Measurements from ENCODE around the gene CMTM2.
"Not testable (repeated sequence)": the region's sequence is repeated elsewhere in the genome, so short reads cannot be mapped to it uniquely, and the experiment has no call there.

Gene CMTM2

DNA sequence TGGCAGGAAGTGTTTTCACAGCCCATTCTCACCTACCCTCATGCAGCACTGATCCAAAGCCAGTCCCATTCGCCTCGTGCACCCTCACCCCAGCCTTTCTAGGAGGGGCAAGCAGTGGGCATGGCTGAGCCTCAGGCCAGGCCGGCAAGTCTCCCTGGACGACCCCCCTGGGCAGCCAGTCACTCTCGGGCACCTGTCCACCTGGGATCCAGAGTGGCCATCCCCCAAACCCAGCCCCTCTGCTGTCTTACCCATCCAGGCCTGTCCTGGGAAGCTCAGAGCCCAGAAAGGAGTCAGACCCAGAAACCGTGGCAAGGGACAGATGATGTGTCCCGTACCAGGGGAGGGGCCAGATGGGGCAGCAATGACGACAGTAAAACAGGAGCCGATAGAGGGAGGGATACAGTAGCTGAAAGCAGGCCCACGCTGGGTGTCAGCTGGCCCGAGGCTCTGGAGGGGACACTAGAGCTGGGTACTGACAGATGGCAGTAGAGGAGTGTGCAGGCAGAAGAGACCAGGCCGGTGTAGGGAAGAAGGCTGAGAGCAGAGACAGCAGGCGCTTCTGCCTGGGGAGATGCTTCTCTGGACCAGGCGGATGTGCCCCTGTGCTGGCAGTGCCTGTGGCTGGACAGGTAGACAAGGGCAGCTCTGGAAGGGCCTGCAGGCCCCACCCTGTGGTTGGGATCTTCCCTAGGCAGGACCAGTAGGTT lies 31.0 kb downstream of the CMTM2 start:
- DNase-seq: no peak

DNA sequence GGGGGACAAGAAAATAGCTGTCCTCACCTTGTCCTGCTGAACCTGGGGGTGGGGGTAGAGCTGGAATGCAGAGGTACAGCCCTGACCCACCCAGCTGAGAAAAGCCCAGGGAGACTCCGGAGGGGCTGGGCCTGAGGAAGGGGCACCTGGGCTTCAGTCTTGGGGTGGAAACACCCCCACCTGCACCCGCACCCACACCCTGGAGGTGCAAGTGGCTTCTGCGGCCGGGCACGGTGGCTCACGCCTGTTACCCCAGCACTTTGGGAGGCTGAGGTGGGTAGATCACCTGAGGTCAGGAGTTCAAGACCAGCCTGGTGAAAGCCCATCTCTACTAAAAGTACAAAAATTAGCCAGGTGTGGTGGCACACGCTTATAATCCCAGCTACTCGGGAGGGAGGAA lies 32.6 kb downstream of the CMTM2 start:
- DNase-seq: not testable (repeated sequence)

DNA sequence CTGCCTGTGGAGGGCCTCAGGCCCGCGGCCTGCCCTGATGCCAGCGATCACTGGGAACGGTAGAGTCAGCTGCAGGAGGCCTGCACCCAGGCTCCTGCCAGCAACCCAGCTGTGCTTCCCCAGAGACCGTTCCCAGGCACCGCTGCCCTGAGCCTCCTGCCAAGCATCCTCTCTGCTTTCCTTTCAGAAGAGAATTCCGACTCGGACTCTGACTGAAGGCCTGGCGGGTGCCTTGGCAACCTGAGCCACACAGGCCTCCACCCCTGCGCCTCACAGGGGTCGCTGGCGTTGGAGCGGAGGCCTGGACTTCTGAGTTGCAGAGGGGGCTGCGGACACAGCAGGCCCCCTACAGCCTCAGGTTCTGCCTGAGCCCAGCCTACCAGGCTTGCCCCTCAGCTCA lies 33.2 kb downstream of the CMTM2 start:
- DNase-seq: no peak

DNA sequence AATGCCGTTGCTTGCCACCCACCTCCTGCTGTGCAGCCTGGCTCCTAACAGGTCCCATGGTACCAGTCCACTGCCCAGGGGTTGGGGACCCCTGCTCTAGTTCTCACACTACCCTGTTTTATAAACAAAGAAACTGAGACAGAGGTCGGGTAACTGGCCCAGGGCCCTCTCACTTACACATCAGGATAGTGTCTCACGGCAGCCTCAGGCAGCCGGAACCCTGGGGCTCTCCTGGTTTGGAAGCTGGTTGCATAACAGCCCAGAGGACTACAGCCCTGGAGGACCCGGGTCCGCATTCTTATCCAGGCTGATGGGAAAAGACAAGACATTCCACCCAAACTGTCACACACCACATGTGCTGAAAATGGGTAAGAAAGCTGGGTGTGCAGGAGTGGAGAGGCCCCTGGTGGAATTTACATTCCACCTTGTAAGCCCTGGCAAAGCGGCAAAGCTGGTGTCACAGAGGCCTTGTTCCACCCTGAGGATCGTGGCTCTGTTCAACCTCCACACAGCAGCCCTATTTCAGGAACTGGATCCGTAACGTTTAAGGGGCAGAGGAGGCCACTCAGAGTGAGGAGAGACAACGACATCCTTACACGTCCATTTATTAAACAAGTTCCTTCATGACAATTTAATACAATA lies 35.0 kb downstream of the CMTM2 start:
- no peak for DNase-seq

DNA sequence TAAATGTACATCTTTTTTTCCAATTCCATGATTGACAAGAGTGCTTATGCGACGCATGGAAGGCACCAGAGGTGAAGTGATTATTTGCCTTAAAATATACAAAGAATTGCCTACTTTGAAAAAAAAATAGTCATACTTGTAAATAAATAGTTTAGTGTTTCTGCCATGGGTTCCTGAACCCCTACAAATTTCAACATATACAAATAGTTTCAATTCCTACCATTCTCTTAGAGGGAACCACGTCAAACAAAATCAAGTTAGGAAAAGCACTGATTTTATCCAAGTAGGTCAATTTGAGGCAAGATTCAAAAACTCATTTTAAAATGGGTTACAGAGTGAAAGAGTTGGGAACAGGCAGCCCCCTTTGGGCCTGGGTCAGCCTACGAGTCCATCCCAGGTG lies 36.9 kb downstream of the CMTM2 start:
- no peak for DNase-seq

DNA sequence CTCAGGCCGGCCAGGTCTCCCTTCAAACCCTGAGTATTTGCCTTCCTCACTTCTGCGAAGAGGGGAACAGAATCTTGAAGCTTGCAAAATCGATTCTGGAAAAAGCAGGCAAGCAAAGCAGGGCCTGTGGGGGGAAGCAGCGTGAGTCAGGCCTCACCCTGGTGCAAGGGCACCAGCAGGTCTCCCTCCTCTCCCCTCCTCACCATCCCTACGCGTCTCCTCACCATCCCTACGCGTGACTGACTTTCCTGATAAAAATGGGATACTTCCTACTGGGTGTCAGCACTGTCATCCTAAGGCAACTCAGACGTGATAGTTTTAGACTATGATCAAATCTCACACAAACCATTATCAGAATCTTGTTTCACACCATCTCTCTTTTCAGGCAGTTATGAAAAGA lies 37.3 kb downstream of the CMTM2 start:
- DNase-seq: no peak

DNA sequence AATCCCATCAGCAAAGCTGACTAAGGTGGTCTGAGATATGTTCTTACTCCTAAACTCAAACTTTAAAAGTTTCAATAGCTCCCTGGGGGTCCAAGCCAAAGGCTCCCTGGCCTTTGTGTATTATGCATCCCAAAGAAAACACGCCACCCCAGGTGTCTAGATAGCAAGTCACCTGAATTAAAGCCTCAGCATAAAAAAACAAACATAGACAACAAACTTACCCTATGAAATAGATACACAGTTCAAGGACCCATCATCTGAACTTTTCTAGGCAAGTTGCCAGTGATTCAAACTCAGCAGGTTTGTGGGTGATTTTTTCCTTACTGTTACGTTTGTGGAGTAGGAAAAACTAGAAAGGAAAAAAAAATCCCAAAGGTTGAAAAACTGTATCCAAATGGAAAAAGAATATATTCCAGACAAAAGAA lies 37.8 kb downstream of the CMTM2 start:
- DNase-seq: no peak

DNA sequence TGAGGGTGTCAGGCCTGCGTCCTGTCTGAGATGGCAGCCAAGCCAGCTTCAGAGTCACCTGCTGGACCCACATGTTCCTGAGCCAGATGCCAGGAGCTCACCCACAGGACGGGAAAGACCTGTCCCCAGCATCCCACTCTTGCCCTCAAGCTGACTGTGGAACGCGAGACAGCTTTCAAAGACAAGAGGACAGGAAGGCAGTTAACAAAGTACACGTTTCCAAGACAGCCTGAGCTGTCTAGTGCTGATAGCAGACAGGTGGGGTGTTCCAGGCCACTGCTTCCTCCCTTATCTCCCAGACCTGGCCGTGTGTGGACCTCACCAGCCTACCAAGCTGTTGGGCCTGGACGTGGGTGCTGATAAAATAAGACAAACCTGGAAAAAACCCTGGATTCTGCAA lies 38.5 kb downstream of the CMTM2 start:
- DNase-seq: no peak

DNA sequence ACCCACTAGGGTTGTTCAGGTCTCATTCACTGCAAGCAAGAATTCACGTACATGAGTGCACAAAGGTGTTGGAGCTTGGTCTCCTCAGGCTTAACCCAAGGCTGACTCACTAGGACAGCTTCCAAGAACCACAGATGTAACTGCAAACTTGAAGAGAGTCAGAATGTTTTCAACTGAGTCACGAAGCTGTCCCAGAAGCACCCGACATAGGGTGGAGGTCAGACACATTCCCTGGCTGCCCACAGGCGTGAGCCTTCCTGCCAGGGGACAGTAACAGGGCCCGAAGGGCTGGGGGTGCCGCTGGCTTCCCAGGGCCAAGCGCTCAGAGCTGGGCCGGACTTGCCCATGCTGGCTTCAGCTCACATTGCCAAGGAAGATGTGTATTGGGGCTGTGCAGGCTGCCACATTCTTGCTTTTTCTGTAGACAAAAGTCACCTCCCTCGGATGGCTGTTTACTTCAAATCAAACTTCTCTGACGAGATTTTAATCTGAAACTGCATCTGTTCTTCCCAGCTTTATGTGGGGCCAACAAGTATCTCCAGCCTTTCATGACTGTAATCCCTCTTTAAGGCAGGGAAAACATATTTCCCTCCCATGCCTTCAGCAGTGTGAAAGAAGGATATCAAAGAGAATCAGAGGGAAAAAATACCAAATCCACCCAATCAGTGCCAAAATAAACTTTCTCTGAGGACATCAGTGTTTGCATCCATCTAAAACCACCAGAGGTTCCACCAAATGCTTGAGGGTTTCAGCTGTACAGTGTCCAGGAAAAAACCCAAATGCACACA lies 39.5 kb downstream of the CMTM2 start:
- DNase-seq: no peak

DNA sequence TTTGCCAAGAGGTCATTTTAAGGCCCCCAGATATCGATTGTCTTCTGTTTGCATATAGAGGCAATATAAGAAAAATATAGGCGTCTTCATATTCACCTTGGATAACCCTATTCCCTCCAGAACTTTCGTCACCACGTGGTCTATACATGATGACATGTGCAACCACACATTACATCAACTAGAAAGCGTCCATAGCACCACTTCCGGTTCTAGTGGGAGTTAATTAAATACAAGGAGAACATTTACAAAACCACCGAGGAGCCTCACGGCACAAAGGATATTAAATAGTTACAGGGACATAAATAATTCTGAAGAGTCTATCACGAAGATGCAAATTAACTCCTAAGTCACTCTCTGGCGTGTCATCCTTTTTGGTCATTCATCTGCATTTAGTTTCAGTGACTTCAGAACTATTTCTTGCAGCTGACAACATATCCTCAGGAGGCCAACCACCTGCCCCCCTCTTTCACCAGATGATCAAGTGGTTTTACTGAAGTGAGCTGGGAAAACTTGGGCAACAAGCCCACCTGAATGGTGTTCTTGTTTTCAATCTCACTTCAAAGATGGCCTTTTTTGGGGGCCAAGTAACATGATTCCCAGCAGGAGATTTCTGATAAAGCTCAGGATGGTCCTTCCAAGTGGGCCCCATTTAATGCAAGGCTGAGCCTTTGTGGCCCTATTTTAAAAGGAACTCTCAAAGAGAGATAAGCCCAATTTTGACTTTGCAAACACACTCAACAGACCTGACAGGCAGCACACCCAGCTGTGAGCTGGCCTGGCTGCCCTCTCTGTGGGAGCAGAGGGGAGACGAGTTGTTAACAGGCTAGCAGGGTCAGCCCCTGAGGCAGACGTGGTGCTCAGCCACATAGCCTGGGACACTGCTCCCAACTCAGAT lies 40.5 kb downstream of the CMTM2 start:
- DNase-seq: no peak

DNA sequence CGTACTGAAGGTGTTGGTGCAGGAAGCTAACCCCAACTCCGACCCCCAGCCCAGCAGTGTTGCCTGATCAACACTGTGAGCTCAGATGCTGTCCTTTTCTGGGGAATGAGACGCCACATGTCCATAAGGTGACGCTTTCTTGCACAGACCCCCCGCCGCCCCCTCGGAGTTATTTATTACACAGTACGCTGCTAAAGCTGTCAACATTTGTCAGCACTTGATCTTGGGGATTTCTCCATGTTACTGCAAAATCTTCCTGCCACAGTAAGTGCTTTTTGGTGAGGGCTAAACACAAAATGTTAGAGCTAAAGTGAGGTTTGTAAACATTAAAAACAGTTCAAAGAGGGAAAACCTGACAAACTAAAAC lies 41.1 kb downstream of the CMTM2 start:
- DNase-seq: no peak

DNA sequence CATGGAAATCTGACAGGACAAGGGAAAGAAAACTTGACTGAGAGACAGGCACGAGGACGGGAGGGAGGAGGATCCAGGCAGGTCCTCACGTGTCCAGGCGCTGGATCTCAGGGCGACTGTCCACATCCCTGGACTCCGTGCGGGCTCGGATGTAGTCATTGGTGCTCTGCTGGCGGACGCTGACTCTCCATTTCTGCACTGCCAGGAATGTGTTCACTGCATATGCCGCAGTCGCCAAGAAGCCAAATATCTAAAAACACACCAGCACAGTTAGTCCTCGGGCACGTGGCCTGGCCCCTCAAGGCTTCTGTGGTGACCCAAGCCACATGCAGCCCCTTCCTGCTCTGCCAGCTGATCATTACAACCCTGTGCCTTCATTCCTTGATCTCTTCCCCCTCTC lies 42.7 kb downstream of the CMTM2 start:
- no peak for DNase-seq

DNA sequence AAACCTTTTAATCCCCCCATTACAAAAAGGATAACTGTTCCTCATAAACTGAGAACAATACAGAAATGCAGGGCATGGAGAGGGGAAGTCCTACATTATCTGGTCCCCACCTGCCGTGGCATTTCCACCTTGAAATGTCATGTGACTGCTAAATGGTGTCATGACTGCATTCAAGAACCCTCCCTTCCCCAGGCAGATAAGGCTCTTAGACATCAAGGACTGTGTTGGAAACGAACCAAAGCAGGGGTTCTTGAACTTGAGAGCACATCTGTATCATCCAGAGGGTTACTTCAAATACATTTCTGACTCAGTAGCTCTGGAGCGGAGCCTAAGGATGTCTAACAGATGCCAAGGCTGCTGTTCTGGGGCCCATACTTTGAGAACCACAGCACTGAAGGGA lies 43.6 kb downstream of the CMTM2 start:
- DNase-seq: no peak

DNA sequence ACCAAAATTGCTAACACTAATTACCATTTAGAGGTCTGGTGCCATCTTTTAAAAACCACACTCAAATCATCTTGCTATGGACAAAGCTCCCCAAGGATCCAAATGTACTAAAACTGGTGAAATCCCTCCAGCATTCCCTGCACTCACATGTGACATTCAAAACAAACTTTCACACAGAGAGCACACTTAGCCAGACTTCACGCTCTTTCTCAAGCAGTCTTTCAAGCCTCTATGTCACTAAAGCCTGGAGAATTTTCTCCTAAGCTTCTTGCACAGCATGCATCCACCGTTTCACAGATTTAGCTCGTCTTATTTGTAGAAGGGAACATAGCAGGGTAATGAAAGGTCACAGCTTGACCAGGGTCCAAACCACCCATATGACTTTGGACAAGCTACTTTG lies 44.5 kb downstream of the CMTM2 start:
- DNase-seq: no peak

DNA sequence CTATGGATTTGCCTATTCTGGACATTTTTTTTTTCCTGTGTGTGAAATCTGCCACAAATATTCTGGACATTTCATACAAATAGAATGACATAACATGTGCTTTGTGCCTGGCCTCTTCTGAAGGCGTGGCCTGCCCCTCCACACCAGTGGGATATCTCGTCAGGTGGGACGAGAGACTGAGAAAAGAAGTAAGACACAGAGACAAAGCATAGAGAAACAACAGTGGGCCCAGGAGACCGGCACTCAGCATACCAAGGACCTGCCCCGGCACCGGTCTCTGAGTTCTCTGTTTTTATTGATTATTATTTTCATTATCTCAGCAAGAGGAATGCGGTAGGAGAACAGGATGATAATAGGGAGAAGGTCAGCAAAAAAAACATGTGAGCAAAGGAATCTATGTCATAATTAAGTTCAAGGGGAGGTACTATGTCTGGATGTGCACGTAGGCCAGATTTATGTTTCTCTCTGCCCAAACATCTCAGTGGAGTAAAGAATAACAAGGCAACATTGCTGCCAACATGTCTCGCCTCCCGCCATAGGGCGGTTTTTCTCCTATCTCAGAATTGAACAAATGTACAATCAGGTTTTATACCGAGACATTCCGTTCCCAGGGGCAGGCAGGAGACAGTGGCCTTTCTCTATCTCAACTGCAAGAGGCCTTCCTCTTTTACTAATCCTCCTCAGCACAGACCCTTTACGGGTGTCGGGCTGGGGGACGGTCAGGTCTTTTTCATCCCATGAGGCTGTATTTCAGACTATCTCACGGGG lies 48.5 kb downstream of the CMTM2 start:
- not testable (repeated sequence) for DNase-seq

DNA sequence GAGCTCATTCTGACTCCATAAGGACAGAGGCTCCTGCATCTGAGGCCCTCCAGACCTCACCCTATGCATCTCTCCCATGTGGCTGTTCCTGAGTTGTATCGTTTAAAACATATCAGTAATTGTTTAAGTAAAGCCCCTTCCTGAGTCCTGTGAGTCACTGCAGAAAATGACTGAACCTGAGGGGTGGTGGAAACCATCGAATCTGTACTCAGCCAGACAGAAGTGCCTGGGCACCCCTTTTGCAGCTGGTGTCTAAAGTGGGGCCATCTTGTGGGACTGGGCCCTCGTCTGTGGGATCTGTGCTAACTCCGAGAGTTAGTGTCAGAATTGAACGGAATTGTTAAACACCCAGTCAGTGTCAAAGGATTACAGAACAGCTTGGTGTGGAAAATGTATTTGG lies 50.6 kb downstream of the CMTM2 start:
- DNase-seq: no peak

DNA sequence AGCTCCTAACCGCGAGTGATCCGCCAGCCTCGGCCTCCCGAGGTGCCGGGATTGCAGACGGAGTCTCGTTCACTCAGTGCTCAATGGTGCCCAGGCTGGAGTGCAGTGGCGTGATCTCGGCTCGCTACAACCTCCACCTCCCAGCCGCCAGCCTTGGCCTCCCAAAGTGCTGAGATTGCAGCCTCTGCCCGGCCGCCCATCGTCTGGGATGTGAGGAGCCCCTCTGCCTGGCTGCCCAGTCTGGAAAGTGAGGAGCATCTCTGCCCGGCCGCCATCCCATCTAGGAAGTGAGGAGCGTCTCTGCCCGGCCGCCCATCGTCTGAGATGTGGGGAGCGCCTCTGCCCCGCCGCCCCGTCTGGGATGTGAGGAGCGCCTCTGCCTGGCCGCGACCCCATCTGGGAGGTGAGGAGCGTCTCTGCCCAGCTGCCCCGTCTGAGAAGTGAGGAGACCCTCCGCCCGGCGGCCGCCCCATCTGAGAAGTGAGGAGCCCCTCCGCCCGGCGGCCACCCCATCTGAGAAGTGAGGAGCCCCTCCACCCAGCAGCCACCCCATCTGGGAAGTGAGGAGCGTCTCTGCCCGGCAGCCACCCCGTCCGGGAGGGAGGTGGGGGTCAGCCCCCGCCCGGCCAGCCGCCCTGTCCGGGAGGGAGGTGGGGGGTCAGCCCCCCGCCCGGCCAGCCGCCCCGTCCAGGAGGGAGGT lies 51.4 kb downstream of the CMTM2 start:
- not testable (repeated sequence) for DNase-seq

DNA sequence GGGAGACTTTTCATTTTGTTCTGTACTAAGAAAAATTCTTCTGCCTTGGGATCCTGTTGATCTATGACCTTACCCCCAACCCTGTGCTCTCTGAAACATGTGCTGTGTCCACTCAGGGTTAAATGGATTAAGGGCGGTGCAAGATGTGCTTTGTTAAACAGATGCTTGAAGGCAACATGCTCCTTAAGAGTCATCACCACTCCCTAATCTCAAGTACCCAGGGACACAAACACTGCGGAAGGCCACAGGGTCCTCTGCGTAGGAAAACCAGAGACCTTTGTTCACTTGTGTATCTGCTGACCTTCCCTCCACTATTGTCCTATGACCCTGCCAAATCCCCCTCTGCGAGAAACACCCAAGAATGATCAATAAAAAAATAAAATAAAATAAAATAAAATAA lies 52.3 kb downstream of the CMTM2 start:
- DNase-seq: not testable (repeated sequence)

DNA sequence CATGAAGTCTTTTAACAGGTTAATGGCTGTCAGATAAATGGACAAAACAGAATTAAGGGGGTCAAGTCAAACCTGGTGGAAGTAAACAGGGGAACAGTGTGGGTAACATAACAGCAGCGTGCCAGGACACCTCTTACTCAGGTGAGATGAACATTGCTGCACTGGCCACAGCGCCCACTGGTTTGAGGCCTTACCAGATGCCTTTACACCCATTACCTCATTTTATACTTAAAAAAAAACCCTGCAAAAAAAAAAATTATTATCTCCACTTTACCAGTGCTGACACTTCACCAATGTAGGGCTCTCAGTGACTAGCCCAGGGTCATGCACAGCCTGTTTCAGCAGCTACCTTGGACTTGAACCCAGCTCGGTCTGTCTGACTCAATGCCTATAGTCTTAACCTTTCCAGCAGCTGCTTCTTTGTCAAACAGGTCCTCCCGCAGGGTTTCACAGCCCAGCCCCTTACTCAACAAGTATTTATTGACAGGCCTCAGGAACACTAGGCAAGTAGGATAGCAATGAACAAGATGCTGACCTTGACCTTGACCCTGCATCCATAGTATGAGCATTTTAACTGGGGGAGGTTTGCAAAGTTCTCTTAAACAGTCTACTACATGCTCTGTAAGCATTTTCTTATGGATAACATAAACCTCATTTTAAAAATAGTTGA lies 55.4 kb downstream of the CMTM2 start:
- no peak for DNase-seq

DNA sequence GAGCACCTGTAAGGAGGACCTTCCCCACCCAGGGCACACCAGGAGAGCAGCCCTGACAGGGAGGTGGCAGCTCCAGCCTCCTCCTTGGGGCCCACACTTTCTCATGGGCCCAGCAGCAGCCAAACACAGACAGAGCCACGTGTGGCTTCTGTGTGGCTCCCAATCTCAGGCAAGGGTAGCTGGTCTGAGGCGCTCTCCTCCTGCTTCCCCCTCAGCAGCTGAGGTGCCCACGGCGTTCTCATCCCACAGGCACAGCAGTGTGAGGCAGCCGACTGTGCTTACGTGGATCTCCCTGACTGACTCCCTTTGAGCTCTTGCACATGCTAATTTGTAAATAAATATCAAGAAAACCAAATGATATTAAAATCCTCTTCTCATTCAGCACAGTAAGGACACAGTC lies 56.1 kb downstream of the CMTM2 start:
- no peak for DNase-seq

DNA sequence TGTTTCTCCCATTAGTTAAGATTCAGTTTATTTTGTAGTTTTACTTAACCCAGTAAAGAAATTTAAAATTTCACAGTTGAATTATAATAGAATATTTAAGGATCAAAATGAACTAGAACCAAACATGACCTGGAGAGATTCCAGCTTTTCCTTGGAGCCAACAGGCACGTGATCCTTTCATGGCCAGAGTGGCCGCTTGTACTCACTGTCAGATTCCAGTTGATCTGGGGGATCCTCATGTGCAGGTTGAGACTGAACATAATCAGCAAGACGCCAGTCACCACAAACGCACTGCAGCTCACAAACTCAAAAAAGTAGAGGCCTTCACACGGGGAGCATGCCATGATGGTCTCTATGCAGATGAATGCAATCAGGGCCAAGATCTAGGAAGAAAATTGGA lies 56.9 kb downstream of the CMTM2 start:
- no peak for DNase-seq
